Measurements from ENCODE around the gene RHOT1.

RHOT1 gene

DNA sequence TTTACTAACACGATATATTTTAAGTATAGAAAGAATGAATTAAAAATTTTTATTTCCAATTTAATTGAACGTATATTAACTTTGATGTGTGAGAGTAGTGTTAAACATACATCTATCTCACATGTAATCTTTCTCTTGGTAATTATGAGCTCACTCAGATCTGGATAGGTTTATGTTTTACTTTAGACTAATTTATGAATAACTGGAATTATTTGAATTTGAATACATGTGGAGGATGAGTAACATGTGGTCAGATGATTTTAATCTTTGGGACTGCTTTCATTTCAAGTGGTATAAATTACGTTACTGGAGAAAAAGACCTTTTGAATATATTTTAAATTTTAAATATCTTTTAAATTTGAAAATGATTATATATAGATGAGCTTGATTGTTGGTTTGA, 73.4 kb downstream of the RHOT1 start:
- TF ChIP-seq NFRKB (IDR thresholded peaks at IDR 0.05) (no peak), TARDBP (IDR thresholded peaks at IDR 0.05) (no peak), ELF4 (IDR thresholded peaks at IDR 0.05) (no peak), CTBP1 (IDR thresholded peaks at IDR 0.05; ENCODE audit: borderline replicate concordance) (no peak)
- no peak for DNase-seq (ENCODE audit: extremely low spot score)
- ChIA-PET CTCF (interaction anchor here (0.6 kb wide), 1 partner anchor 77 kb away, joined by 3 read pairs; no protein-coding TSS in a partner anchor), POLR2A (no interaction called here)

- DNase-seq (ENCODE audit: extremely low spot score): no peak
- TF ChIP-seq SP1 (IDR thresholded peaks at IDR 0.05): no peak
- no peak for TF ChIP-seq HDGF (IDR thresholded peaks at IDR 0.05; ENCODE audit: borderline replicate concordance)
- no peak for TF ChIP-seq ELF4 (IDR thresholded peaks at IDR 0.05)
- TF ChIP-seq FOXK2 (IDR thresholded peaks at IDR 0.05): no peak
- ChIA-PET CTCF (interaction anchor here (0.6 kb wide), 1 partner anchor 112 kb away, joined by 4 read pairs; no protein-coding TSS in a partner anchor), POLR2A (interaction anchor here (0.6 kb wide), 1 partner anchor 16 kb away, joined by 3 read pairs; no protein-coding TSS in a partner anchor)
Measured at GRCh38 chr17:32222621-32223020, 80.3 kb downstream of the RHOT1 start.

DNA sequence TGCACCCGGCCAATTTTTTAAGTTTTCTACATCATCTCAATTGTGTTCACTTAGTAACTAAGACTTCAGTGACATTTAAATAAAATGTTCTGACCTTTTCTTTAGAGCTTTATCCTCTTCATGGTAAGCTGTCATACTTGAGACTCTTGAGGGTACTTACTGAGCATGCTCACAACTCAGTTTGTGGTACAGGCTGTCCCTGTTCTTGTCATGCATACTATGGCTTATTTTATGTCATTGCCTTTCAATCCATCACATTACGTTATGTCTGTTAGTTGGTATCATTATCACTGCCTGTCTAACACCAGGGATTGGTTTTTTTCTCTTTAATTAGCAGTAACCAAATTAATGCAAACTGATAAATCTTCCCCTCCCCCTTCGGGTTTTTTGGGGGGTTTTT, 81.4 kb downstream of the RHOT1 start:
- TF ChIP-seq NFRKB (IDR thresholded peaks at IDR 0.05) (no peak), HDGF (IDR thresholded peaks at IDR 0.05; ENCODE audit: borderline replicate concordance) (no peak), L3MBTL2 (conservative IDR thresholded peaks at IDR 0.05) (no peak), FOXM1 (IDR thresholded peaks at IDR 0.05; ENCODE audit: borderline replicate concordance) (no peak), TARDBP (IDR thresholded peaks at IDR 0.05) (no peak), ZNF384 (IDR thresholded peaks at IDR 0.05) (no peak)
- POLR2A ChIA-PET: no interaction called here
- CTCF ChIA-PET: no interaction called here
- no peak for DNase-seq (ENCODE audit: extremely low spot score)

- CTCF ChIA-PET: interaction anchor here (0.6 kb wide), 1 partner anchor 651 kb away, joined by 4 read pairs; no protein-coding TSS in a partner anchor
- DNase-seq (ENCODE audit: extremely low spot score): no peak
- POLR2A ChIA-PET: no interaction called here
- TF ChIP-seq BHLHE40 (IDR thresholded peaks at IDR 0.05; ENCODE audit: borderline replicate concordance): no peak
- no peak for TF ChIP-seq ZNF384 (IDR thresholded peaks at IDR 0.05)
- TF ChIP-seq TARDBP (IDR thresholded peaks at IDR 0.05): no peak
- no peak for TF ChIP-seq FOXM1 (IDR thresholded peaks at IDR 0.05; ENCODE audit: borderline replicate concordance)
- no peak for TF ChIP-seq PKNOX1 (IDR thresholded peaks at IDR 0.05)
- TF ChIP-seq FOXA1 (IDR thresholded peaks at IDR 0.05): no peak
- TF ChIP-seq L3MBTL2 (conservative IDR thresholded peaks at IDR 0.05): no peak
- no peak for TF ChIP-seq SUZ12 (IDR thresholded peaks at IDR 0.05)
- TF ChIP-seq ELF4 (IDR thresholded peaks at IDR 0.05): no peak
- no peak for TF ChIP-seq LEF1 (IDR thresholded peaks at IDR 0.05; ENCODE audit: borderline replicate concordance)
- no peak for TF ChIP-seq FOXK2 (IDR thresholded peaks at IDR 0.05)
- no peak for TF ChIP-seq CTBP1 (IDR thresholded peaks at IDR 0.05; ENCODE audit: borderline replicate concordance)
- TF ChIP-seq HDGF (IDR thresholded peaks at IDR 0.05; ENCODE audit: borderline replicate concordance): no peak
- TF ChIP-seq ARNT (IDR thresholded peaks at IDR 0.05): no peak
- TF ChIP-seq SP1 (IDR thresholded peaks at IDR 0.05): no peak
- TF ChIP-seq NFRKB (IDR thresholded peaks at IDR 0.05): no peak
Measured at GRCh38 chr17:32226886-32227285, 84.6 kb downstream of the RHOT1 start.

GRCh38 chr17:32227910-32228309, 85.6 kb downstream of the RHOT1 start:
- CTCF ChIA-PET: no interaction called here
- POLR2A ChIA-PET: no interaction called here
- no peak for TF ChIP-seq NFRKB (IDR thresholded peaks at IDR 0.05)
- no peak for TF ChIP-seq FOXK2 (IDR thresholded peaks at IDR 0.05)
- TF ChIP-seq FOXA1 (IDR thresholded peaks at IDR 0.05): no peak
- TF ChIP-seq HDGF (IDR thresholded peaks at IDR 0.05; ENCODE audit: borderline replicate concordance): no peak
- TF ChIP-seq L3MBTL2 (conservative IDR thresholded peaks at IDR 0.05): no peak
- TF ChIP-seq SP1 (IDR thresholded peaks at IDR 0.05): no peak
- no peak for TF ChIP-seq ZNF384 (IDR thresholded peaks at IDR 0.05)
- TF ChIP-seq TARDBP (IDR thresholded peaks at IDR 0.05): no peak
- no peak for TF ChIP-seq PKNOX1 (IDR thresholded peaks at IDR 0.05)
- TF ChIP-seq CTBP1 (IDR thresholded peaks at IDR 0.05; ENCODE audit: borderline replicate concordance): no peak
- TF ChIP-seq ARNT (IDR thresholded peaks at IDR 0.05): no peak
- TF ChIP-seq FOXM1 (IDR thresholded peaks at IDR 0.05; ENCODE audit: borderline replicate concordance): no peak
- TF ChIP-seq BHLHE40 (IDR thresholded peaks at IDR 0.05; ENCODE audit: borderline replicate concordance): no peak
- no peak for TF ChIP-seq ELF4 (IDR thresholded peaks at IDR 0.05)
- no peak for TF ChIP-seq LEF1 (IDR thresholded peaks at IDR 0.05; ENCODE audit: borderline replicate concordance)
- no peak for TF ChIP-seq SUZ12 (IDR thresholded peaks at IDR 0.05)
- DNase-seq (ENCODE audit: extremely low spot score): no peak

DNA sequence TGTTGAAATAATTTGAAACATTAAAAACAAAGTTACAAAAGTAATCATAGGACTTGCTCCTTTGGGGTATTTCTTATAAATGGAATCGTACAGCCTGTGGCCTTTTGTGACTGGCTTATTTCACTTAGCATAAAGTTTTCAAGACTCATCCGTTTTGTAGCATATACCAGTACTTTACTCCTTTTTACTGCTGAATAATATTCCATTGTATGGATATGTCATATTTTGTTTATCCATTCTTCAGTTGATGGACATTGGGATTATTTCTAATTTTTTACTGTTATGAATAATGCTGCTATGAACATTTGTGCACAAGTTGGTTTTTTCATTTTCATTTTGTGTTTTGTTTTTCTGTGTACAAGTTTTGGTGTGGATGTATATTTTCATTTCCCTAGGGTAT, 93.3 kb downstream of the RHOT1 start:
- ChIA-PET CTCF (no interaction called here), POLR2A (no interaction called here)
- no peak for DNase-seq (ENCODE audit: extremely low spot score)
- TF ChIP-seq PKNOX1 (IDR thresholded peaks at IDR 0.05) (no peak), LEF1 (IDR thresholded peaks at IDR 0.05; ENCODE audit: borderline replicate concordance) (no peak), FOXM1 (IDR thresholded peaks at IDR 0.05; ENCODE audit: borderline replicate concordance) (no peak), BHLHE40 (IDR thresholded peaks at IDR 0.05; ENCODE audit: borderline replicate concordance) (no peak), FOXA1 (IDR thresholded peaks at IDR 0.05) (no peak), CTBP1 (IDR thresholded peaks at IDR 0.05; ENCODE audit: borderline replicate concordance) (no peak), L3MBTL2 (conservative IDR thresholded peaks at IDR 0.05) (no peak), SUZ12 (IDR thresholded peaks at IDR 0.05) (no peak)

DNA sequence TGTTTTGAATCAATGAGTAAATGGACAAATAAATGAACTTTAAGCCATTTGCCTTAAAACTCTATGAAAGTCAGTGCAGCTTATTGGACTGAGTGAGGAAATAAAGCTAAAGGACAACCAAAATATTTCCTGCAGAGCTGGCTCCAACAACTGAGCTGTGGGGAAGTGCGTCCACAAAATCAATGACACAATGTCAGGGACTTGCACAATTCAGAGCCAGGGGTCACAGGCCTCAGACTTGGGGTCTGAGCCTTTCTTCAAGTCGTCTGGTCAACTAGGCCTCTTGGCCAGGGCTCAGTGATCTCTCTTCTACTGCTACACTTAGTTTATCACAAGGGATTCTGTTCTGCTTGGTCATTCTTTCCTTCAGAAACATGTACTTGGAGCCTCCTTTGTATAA, 97.2 kb downstream of the RHOT1 start:
- ChIA-PET POLR2A (no interaction called here), CTCF (no interaction called here)
- no peak for DNase-seq (ENCODE audit: extremely low spot score)
- TF ChIP-seq ZNF384 (IDR thresholded peaks at IDR 0.05): no peak
- no peak for TF ChIP-seq TARDBP (IDR thresholded peaks at IDR 0.05)
- TF ChIP-seq CTBP1 (IDR thresholded peaks at IDR 0.05; ENCODE audit: borderline replicate concordance): no peak
- no peak for TF ChIP-seq ELF4 (IDR thresholded peaks at IDR 0.05)
- TF ChIP-seq HDGF (IDR thresholded peaks at IDR 0.05; ENCODE audit: borderline replicate concordance): no peak
- TF ChIP-seq FOXK2 (IDR thresholded peaks at IDR 0.05): no peak
- no peak for TF ChIP-seq FOXA1 (IDR thresholded peaks at IDR 0.05)
- TF ChIP-seq FOXM1 (IDR thresholded peaks at IDR 0.05; ENCODE audit: borderline replicate concordance): no peak
- no peak for TF ChIP-seq BHLHE40 (IDR thresholded peaks at IDR 0.05; ENCODE audit: borderline replicate concordance)
- TF ChIP-seq NFRKB (IDR thresholded peaks at IDR 0.05): no peak
- TF ChIP-seq ARNT (IDR thresholded peaks at IDR 0.05): no peak
- no peak for TF ChIP-seq SP1 (IDR thresholded peaks at IDR 0.05)
- TF ChIP-seq LEF1 (IDR thresholded peaks at IDR 0.05; ENCODE audit: borderline replicate concordance): no peak
- TF ChIP-seq SUZ12 (IDR thresholded peaks at IDR 0.05): no peak
